ENCODE results near the gene CDS2. TPM values are rescaled to one million over a fixed set of nuclear protein-coding genes. Genes with fewer than 3 reads are reported as not detected.

The CDS2 gene
- total RNA-seq, 1 experiment from 2014 or later: 37.5 TPM

- no peak for DNase-seq (ENCODE audit: low read depth, low spot score)
- BruUV-seq (replicated peaks): no TSS peak
- Histone ChIP-seq H3K27me3 (ENCODE audit: insufficient read depth, low read length) (no peaks in the 10 kb centered on the region), H3K4me3 (replicated peaks in 1 of 2; ENCODE audit: low read depth in 1 of 2, low read length in 2 of 2) (no peak overlapping the region), H3K36me3 (ENCODE audit: control insufficient read depth in 1 of 2, insufficient read depth in 2 of 2, low read length in 2 of 2) (no peaks in the 10 kb centered on the region), H2AFZ (ENCODE audit: low read depth, low read length, poor library complexity, severe bottlenecking) (no peak overlapping the region), H3K9me3 (ENCODE audit: control insufficient read depth in 1 of 2, insufficient read depth in 1 of 2, low read depth in 1 of 2, low read length in 2 of 2) (no peaks in the 10 kb centered on the region), H3K9me2 (ENCODE audit: insufficient read depth) (no peaks in the 10 kb centered on the region), H4K20me1 (ENCODE audit: insufficient read depth) (no peaks in the 10 kb centered on the region), H3K4me2 (ENCODE audit: low read length) (no peak overlapping the region), H3K79me2 (ENCODE audit: insufficient read depth, low read length) (no peaks in the 10 kb centered on the region), H3K9ac (ENCODE audit: low read length) (no peak overlapping the region), H3K4me1 (ENCODE audit: control insufficient read depth in 1 of 2, insufficient read depth in 2 of 2, low read length in 2 of 2) (no peaks in the 10 kb centered on the region), H3K27ac (ENCODE audit: low read depth, low read length) (no peak overlapping the region)
- ChIA-PET CTCF (no interaction called here), POLR2A (no interaction called here), RAD21 (ENCODE audit: low non-redundant PET in 1 of 2, low total read pairs in 2 of 2, uncharacterized antibody in 2 of 2, unreplicated experiment in 2 of 2) (interaction anchor here in 1 of 2 experiments (1.2 kb wide), 1 partner anchor 72 kb away, joined by 5 read pairs; no protein-coding TSS in a partner anchor)
- intact Hi-C loops (cut with micrococcal nuclease): no loop called here
- TF ChIP-seq FOSL1 (IDR thresholded peaks at IDR 0.05; ENCODE audit: low read depth) (no peak), TCF7L2 (IDR thresholded peaks at IDR 0.05; ENCODE audit: borderline replicate concordance, extremely low read depth, insufficient read depth, insufficient read length) (no peak), ATF3 (IDR thresholded peaks at IDR 0.05) (no peak), EZH2 (IDR thresholded peaks at IDR 0.05) (no peak), CTCF (IDR thresholded peaks at IDR 0.05 in 2 of 3, conservative IDR thresholded peaks at IDR 0.05 in 1 of 3; ENCODE audit: borderline replicate concordance in 1 of 3, insufficient read depth in 1 of 3, low read depth in 2 of 3, low read length in 2 of 3) (no peak), SIN3A (IDR thresholded peaks at IDR 0.05; ENCODE audit: low read depth) (no peak), REST (IDR thresholded peaks at IDR 0.05; ENCODE audit: low read depth) (no peak), ZBTB33 (IDR thresholded peaks at IDR 0.05; ENCODE audit: extremely low read depth, insufficient replicate concordance, low read length) (no peak), POLR2AphosphoS5 (IDR thresholded peaks at IDR 0.05; ENCODE audit: low read depth, low read length) (no peak), POLR2A (IDR thresholded peaks at IDR 0.05; ENCODE audit: borderline replicate concordance, extremely low read depth, insufficient read depth, insufficient read length) (no peak)
- no peak for ATAC-seq
Measured at GRCh38 chr20:5197847-5198650, 71.2 kb downstream of the CDS2 start.
